HG03460 (cell line): ENCODE measurements around the gene ARHGAP44.
"Not testable (repeated sequence)": the region's sequence is repeated elsewhere in the genome, so short reads cannot be mapped to it uniquely, and the experiment has no call there.

Experiments
- ATAC-seq: cut with Tn5 transposase; IDR thresholded peaks from one replicate; pipeline ENCODE4 v1.9.1; 2021; ENCODE audit not compliant: unreplicated experiment

Gene ARHGAP44

DNA sequence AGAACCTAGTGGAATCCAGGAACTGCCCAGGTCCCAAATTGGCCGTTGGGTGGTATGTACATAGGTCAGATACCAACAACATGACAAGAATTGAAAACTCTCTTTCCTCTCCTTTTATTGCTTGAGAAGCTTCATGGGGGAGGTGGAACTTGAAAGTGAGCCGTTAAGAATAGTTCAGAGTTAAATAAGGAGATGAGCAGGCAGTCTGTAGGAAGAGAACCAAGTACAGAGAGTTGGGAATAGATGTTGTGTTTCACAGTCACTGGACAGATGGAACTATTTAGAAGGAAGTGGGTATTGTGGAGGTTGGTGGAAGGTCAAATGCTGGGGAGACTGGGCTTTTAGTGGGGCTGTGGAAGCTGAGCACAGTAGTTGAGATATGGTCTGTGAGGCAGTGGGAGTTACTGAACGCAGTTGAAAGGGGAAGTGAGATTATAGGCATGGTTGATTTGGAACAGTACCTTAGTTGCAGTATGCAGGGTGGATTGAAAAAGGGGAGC lies 26.4 kb downstream of the ARHGAP44 start:
- ATAC-seq: peak; percentile 100

DNA sequence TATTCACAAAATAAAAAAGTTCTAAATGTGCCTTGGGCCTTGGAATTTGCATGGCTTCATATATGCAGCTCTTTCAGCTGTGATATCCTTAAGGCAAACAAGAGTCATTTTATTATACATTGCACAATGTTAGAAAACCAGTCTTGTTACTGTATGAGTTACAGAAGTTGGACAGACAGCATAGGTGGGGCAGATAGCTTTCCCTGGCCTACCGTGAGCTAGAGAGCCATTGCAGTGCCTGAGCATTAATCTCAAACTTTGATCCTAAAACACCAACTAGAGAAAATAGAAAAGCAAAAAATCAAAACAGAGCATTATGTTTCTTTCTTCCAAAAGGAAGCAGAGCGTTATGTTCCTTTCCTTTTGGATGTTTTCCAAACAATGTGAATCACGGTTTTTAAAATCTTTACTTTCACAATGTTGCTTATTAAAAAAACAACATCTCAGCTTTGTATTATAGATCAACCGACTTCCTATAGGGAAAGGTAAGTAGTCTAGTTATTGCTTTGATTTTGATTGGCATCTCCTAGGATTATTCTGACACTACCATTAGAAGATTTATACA lies 32.2 kb downstream of the ARHGAP44 start:
- no peak for ATAC-seq

GRCh38 chr17:12826431-12826830 lies 37.1 kb downstream of the ARHGAP44 start:
- ATAC-seq: no peak

DNA sequence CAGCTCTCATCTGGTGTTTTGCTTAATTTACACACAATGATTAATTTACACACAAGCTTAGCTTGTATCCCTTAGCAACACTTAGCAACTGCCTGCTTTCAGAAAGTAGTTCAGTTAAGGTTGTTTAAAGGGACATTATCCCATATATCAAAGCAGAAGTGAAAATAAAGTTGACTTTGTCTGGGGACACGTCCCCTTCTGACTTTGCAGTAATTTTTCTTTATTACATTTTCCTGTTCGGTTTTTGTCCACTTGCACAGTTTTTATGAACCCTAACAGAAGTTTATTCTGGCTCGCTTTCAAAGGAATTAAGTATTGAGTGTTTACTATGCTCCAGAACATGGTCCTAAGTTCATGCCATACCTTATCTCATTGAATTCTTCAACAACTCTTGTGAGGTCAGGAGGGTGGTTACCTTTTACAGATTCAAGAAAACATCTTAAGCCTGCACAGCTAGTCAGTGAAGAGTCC lies 41.5 kb downstream of the ARHGAP44 start:
- ATAC-seq: no peak

DNA sequence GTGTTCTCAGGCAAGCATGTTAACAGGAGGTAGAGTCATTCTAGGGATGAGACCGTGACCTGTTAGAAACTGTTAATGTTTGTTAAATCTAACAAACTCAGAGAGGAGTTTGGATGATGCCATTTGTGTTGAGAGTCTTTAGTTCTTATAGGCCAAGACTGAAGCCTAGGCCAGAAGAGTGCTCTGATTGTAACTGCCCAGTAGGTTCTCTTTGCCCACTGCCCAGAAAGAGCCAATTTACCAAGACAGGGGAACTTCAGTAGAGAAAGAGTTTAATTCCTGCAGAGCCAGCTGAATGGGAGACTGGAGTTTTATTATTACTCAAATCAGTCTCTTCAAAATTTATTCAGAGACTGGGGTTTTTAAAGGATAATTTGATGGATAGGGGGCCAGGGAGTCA lies 42.5 kb downstream of the ARHGAP44 start:
- ATAC-seq: no peak

- no peak for ATAC-seq
These were observed 49.7 kb downstream of the ARHGAP44 start for GRCh38 chr17:12839042-12839441.

GRCh38 chr17:12842936-12843335 lies 53.6 kb downstream of the ARHGAP44 start:
- no peak for ATAC-seq

DNA sequence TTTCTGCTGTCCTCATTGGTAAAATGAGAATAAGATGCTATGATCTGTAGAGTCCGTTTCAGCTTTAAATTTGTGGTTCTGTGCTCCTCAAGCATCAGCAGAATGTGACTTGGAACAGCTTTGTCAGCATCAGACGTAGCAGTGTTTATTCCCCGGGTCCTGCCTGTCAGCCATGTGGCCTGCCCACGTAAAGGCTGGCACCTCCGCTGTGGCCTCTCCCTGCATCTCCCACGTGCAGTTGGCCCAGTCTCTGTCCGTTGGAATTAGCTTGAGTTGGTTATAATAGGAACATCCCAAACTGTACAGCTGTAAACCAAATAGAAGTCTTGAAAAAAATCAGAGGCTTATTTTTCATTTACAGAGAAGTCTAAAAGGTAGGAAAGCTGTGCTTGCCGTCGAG lies 61.7 kb downstream of the ARHGAP44 start:
- ATAC-seq: no peak

DNA sequence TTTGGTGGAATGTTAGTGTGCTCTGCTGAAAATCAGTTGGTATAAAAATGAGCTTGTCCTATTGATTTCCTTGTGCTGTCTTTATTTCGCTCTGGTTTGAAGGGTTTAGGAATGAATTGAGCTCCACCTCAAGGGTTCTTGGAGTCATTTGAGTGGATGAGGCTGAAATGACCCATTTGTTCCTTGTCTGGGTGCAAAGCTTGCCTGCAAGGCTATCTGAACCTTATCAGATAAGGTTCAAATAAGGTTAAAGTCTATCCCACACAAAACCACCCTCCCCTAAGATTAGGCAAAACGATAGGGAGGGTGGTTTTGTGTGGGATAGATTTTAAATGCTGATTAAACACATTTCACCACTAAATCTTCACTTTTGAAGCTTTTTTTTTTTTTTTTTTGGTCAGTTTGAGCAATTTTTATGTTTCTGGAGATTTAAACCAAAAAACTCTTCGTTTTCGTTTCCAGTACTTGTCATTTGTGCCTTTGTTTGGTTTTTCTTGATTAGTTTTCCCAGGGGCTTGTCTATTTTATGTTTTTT lies 62.7 kb downstream of the ARHGAP44 start:
- ATAC-seq: no peak

DNA sequence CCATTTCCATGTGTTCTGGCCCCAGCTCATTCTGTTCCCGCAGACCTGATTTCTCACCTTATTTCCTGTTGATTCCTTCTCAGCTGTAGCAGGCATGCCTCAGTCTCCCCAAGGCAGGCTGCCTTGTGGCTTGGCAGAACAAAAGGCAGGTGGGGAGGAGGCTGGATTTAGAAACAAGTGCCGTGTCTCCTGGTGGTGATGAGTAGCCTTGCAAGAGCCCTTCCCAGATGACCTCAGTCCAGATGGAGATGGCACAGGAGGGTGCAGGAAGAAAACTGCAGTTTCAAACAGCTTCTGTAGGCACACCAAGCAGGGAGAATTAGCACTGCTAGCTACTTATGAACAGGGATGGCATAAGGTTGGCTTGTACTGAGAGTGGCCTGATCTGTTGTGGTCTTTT lies 64.6 kb downstream of the ARHGAP44 start:
- no peak for ATAC-seq

GRCh38 chr17:12856416-12856815 lies 67.1 kb downstream of the ARHGAP44 start:
- ATAC-seq: no peak

- ATAC-seq: no peak
These were observed 68.3 kb downstream of the ARHGAP44 start for GRCh38 chr17:12857592-12857991.

GRCh38 chr17:12859520-12859919 lies 70.2 kb downstream of the ARHGAP44 start:
- ATAC-seq: no peak

DNA sequence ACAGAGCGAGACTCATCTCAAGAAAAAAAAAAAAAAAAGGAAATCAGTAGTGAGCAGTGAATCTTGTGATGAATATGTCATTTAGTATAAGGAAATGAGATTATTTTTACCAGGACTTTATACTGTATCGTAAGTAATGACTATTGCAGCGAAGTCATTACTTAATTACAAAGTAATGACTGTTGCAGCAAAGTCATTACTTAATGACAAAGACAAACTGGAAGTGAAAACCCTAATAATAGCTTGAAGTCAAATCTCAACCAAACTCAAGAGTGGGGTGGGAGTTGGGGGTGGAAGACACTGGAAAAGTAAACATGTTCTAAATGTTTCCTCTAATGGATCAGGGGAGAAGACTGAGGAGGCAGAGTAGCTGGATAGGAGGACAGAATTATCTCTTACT lies 76.5 kb downstream of the ARHGAP44 start:
- ATAC-seq: no peak

GRCh38 chr17:12866244-12866643 lies 76.9 kb downstream of the ARHGAP44 start:
- ATAC-seq: no peak

- no peak for ATAC-seq
These were observed 78.4 kb downstream of the ARHGAP44 start for GRCh38 chr17:12867726-12868125.

- not testable (repeated sequence) for ATAC-seq
These were observed 84.3 kb downstream of the ARHGAP44 start for GRCh38 chr17:12873415-12874125.

- ATAC-seq: no peak
These were observed 88.8 kb downstream of the ARHGAP44 start for GRCh38 chr17:12877953-12878669.

DNA sequence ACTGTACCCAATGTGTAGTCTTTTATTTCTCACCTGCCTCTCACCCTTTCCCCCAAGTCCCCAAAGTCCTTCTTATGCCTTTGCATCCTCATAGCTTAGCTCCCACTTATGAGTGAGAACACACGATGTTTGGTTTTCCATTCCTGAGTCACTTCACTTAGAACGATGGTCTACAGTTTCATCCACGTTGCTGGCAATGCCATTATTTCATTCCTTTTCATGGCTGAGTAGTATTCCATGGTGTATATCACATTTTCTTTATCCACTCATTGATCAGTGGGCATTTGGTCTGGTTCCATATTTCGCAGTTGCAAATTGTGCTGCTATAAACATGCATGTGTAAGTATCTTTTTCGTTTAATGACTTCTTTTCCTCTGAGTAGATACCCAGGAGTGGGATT lies 89.8 kb downstream of the ARHGAP44 start:
- not testable (repeated sequence) for ATAC-seq

GRCh38 chr17:12883472-12883871 lies 94.2 kb downstream of the ARHGAP44 start:
- no peak for ATAC-seq

- no peak for ATAC-seq
These were observed 97.8 kb downstream of the ARHGAP44 start for GRCh38 chr17:12887088-12887487.
